HUES48 (cell line): Measurements from ENCODE around the gene FGF8.

ENCODE experiments used
- H3K27ac ChIP-seq: one replicate; pipeline ENCODE4 v1.7.0; 2013; ENCODE audit warnings: low read depth, low read length, inconsistent platforms
- H3K27me3 ChIP-seq: 2 replicates; pipeline ENCODE4 v1.6.1; 2013; ENCODE audit warnings: mild to moderate bottlenecking, low read length; ENCODE audit not compliant: control insufficient read depth, insufficient read depth
- H3K36me3 ChIP-seq: 2 replicates; pipeline ENCODE4 v1.6.1; 2013; ENCODE audit warnings: low read length; ENCODE audit not compliant: control insufficient read depth, insufficient read depth
- H3K4me1 ChIP-seq: 2 replicates; pipeline ENCODE4 v1.6.1; 2013; ENCODE audit warnings: mild to moderate bottlenecking, low read length; ENCODE audit not compliant: control insufficient read depth, insufficient read depth
- H3K4me3 ChIP-seq: 2 replicates; pipeline ENCODE4 v1.5.1; 2013; ENCODE audit warnings: mild to moderate bottlenecking, low read depth, low read length
- H3K9ac ChIP-seq: 2 replicates; pipeline ENCODE4 v1.6.1; 2013; ENCODE audit warnings: mild to moderate bottlenecking, low read depth, low read length, moderate library complexity
- H3K9me3 ChIP-seq: 2 replicates; pipeline ENCODE4 v1.6.1; 2013; ENCODE audit warnings: low read length; ENCODE audit not compliant: control insufficient read depth, insufficient read depth

Gene FGF8

GRCh38 chr10:101749047-101750016 is 26.6 kb downstream of the FGF8 start:
- no peak overlapping the region for H3K9ac ChIP-seq
- no peaks in the 10 kb centered on the region for H3K9me3 ChIP-seq

GRCh38 chr10:101748496-101748895 is 27.4 kb downstream of the FGF8 start:
- Histone ChIP-seq H3K4me1 (peaks cover 16% of the 10 kb centered on the region; the same call in 1 of the 2 replicates), H3K27ac (no peak overlapping the region), H3K4me3 (no peak overlapping the region), H3K27me3 (no peaks in the 10 kb centered on the region), H3K9ac (no peak overlapping the region), H3K9me3 (no peaks in the 10 kb centered on the region), H3K36me3 (no peaks in the 10 kb centered on the region)

More at GRCh38 chr10:101749047-101750016, 26.6 kb downstream of the FGF8 start:
- H3K4me1 ChIP-seq = peaks cover 16% of the 10 kb centered on the region; the same call in 1 of the 2 replicates
- H3K4me3 ChIP-seq = no peak overlapping the region
- H3K27me3 ChIP-seq = no peaks in the 10 kb centered on the region
- no peaks in the 10 kb centered on the region for H3K36me3 ChIP-seq
- H3K27ac ChIP-seq = no peak overlapping the region

GRCh38 chr10:101745074-101745696 is 30.7 kb downstream of the FGF8 start:
- H3K4me1 ChIP-seq = peaks cover 16% of the 10 kb centered on the region; the same call in 1 of the 2 replicates

GRCh38 chr10:101744267-101744666 is 31.6 kb downstream of the FGF8 start:
- H3K27me3 ChIP-seq = no peaks in the 10 kb centered on the region
- no peak overlapping the region for H3K9ac ChIP-seq
- H3K4me3 ChIP-seq = no peak overlapping the region
- no peaks in the 10 kb centered on the region for H3K9me3 ChIP-seq
- no peaks in the 10 kb centered on the region for H3K36me3 ChIP-seq
- peaks cover 11% of the 10 kb centered on the region; the same call in 1 of the 2 replicates for H3K4me1 ChIP-seq
- H3K27ac ChIP-seq = no peak overlapping the region

More at GRCh38 chr10:101745074-101745696, 30.7 kb downstream of the FGF8 start:
- Histone ChIP-seq H3K9me3 (no peaks in the 10 kb centered on the region), H3K4me3 (no peak overlapping the region), H3K36me3 (no peaks in the 10 kb centered on the region), H3K27ac (no peak overlapping the region), H3K27me3 (no peaks in the 10 kb centered on the region), H3K9ac (no peak overlapping the region)

- no peaks in the 10 kb centered on the region for H3K9me3 ChIP-seq
Measured at GRCh38 chr10:101741938-101742337, 34.0 kb downstream of the FGF8 start.

GRCh38 chr10:101736666-101737065 is 39.2 kb downstream of the FGF8 start:
- Histone ChIP-seq H3K27me3 (no peaks in the 10 kb centered on the region), H3K27ac (no peak overlapping the region), H3K4me3 (no peak overlapping the region), H3K36me3 (no peaks in the 10 kb centered on the region), H3K9me3 (no peaks in the 10 kb centered on the region), H3K9ac (no peak overlapping the region), H3K4me1 (no peaks in the 10 kb centered on the region)

More at GRCh38 chr10:101741938-101742337, 34.0 kb downstream of the FGF8 start:
- Histone ChIP-seq H3K36me3 (no peaks in the 10 kb centered on the region), H3K9ac (no peak overlapping the region), H3K4me1 (no peaks in the 10 kb centered on the region), H3K27me3 (no peaks in the 10 kb centered on the region), H3K27ac (no peak overlapping the region), H3K4me3 (no peak overlapping the region)

GRCh38 chr10:101732096-101732495 is 43.8 kb downstream of the FGF8 start:
- Histone ChIP-seq H3K27ac (no peak overlapping the region), H3K9ac (no peak overlapping the region), H3K36me3 (no peaks in the 10 kb centered on the region), H3K9me3 (no peaks in the 10 kb centered on the region), H3K4me3 (no peak overlapping the region), H3K27me3 (no peaks in the 10 kb centered on the region), H3K4me1 (no peaks in the 10 kb centered on the region)

- H3K9ac ChIP-seq = no peak overlapping the region
- no peaks in the 10 kb centered on the region for H3K9me3 ChIP-seq
- H3K27me3 ChIP-seq = no peaks in the 10 kb centered on the region
- no peak overlapping the region for H3K4me3 ChIP-seq
- H3K36me3 ChIP-seq = no peaks in the 10 kb centered on the region
- H3K4me1 ChIP-seq = peaks cover 15% of the 10 kb centered on the region
- H3K27ac ChIP-seq = no peak overlapping the region
Measured at GRCh38 chr10:101726115-101726387, 49.9 kb downstream of the FGF8 start.

- H3K27ac ChIP-seq = no peak overlapping the region
- H3K9ac ChIP-seq = no peak overlapping the region
- H3K4me1 ChIP-seq = peaks cover 15% of the 10 kb centered on the region
- H3K4me3 ChIP-seq = no peak overlapping the region
- no peaks in the 10 kb centered on the region for H3K27me3 ChIP-seq
- no peaks in the 10 kb centered on the region for H3K9me3 ChIP-seq
- no peaks in the 10 kb centered on the region for H3K36me3 ChIP-seq
Measured at GRCh38 chr10:101725296-101726114, 50.4 kb downstream of the FGF8 start.

GRCh38 chr10:101724446-101724845 is 51.5 kb downstream of the FGF8 start:
- Histone ChIP-seq H3K27ac (no peak overlapping the region), H3K27me3 (no peaks in the 10 kb centered on the region), H3K4me3 (no peak overlapping the region), H3K36me3 (no peaks in the 10 kb centered on the region), H3K9me3 (no peaks in the 10 kb centered on the region), H3K4me1 (peaks cover 19% of the 10 kb centered on the region), H3K9ac (no peak overlapping the region)
